Colon (tissue), 2 donors: ENCODE data around the gene VASH1.

Experiments used
- FAIRE-seq: peaks from 2 replicates; lab custom pipeline; 2012; peaks lifted over from hg19 to GRCh38; lab: Jason Lieb, UNC
- donor health status: control.
- donor health status: control.

Gene VASH1

DNA sequence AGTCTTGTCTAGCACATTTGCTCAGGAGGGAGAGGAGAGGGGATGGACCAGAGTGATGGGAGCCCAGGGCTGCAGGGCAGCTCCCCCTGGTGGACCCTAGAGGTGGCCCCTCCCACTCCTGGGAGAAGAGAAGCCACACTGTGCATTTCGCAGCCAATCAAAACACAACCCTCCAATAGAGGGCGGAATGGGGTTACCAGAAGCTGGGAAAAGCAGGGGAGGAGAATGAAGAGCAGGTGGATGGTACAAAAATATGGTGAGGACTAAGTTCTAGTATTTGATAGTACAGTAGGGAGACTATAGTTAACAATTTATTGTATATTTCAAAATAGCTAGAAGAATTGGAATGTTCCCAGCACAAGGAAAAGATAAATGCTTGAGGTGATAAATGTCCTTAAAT lies 23.6 kb downstream of the VASH1 start:
- FAIRE-seq: no peak

DNA sequence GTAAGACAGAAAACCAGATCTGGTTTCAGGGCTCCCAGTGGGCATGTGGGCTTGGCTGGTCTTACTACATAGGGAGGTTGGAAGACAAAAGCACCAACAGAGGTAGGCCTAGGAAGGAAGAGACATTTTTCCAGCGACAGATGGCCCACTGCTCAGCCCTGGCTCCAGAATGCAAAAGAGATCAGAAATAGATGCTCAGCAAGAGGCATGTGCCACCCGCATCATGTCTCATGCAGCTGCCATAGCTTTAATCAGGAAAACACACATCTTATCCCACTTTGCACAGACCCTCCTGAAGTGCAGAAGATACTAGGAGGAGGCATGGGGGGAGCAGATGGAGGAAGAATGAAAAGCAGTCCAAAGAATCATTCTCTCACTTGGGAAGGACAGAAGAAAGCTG lies 25.3 kb downstream of the VASH1 start:
- FAIRE-seq: no peak

DNA sequence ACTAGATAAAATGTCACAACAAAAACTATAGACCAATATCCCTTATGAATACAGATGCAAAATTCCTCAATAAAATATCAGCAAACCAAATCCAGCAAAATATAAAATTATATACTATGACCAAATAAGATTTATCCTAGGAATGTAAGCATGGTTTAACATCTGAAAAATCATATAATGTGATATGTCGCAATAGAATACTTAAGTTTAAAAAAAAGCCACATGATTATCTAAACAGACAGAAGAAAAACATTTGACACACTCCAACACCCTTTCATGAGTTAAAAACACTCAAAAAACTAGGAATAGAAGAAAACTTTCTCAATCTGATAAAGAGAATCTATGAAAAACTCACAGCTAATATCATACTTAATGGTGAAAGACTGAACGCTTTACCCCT lies 31.2 kb downstream of the VASH1 start:
- no peak for FAIRE-seq

DNA sequence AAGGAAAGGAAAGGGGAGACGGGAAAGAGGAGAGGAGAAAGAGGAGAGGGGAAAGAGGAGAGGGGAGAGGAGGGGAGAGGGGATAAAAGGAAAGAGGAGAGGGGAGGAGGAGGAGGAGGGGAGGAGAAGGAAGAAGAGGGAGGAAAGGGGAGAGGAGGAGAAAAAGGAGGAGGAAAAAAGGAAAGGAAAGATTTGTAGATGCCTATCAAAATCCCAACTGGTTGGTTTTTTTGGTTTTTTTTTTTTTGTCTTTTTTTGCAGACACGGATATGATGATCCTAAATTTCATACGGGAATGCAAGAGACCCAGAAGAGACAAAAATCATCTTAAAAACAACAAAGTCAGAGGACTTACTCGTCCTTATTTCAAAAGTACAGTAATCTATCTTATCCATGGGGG lies 32.1 kb downstream of the VASH1 start:
- FAIRE-seq: no peak

DNA sequence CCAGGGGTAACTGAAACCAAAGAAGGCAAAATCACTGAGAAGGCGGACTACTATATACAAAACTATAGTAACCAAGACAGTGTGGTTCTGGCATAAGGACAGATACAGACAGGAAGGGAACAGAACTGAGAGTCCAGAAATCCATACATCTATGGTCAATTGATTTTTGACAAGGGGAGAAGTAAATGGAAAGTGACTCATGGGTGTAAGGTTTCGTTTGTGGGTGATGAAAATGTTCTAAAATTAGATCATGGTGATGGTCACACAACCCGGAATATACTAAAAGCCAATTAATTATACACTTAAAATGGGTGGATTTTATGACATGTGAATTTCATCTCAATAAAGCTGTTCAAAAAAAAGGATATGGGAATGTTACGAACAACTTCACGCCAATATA lies 32.7 kb downstream of the VASH1 start:
- FAIRE-seq: no peak

DNA sequence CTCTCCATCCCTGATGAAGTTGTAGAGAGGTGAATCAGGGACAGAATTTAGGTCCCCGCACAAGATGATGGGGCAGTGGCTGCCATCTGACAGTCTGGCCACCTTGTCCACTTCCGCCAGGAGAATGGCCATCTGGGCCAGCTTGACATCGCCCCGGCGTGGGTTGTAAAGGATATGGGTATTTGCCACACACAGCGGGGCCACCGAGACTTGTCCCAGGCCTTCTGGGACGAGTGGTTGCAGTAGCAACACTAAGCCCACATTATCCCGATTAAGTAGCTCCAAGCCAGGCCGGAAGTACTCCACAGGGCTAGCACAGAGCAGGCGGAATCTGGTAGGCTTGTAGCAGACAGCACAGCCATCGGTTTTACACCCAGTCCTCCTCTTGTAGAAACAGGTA lies 45.2 kb downstream of the VASH1 start:
- FAIRE-seq: no peak

DNA sequence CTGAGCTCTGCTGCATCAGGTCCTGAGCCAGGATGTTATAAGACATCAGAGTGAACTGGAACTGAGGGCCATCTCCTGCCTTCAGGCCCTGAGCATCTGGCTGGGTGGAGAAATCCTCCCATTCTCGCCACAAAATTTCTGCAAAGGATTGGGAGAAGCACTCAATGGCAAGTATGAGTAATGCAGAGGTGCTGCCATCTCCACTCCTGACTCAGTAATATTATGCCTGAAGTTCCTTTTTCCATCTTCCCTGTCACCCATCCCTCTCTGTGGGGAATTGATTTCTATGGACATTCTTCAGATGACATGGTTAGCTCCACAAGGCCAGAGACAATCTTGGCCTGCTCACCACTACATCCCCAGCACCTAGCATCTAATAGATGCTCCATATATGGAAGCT lies 46.7 kb downstream of the VASH1 start:
- FAIRE-seq: no peak

DNA sequence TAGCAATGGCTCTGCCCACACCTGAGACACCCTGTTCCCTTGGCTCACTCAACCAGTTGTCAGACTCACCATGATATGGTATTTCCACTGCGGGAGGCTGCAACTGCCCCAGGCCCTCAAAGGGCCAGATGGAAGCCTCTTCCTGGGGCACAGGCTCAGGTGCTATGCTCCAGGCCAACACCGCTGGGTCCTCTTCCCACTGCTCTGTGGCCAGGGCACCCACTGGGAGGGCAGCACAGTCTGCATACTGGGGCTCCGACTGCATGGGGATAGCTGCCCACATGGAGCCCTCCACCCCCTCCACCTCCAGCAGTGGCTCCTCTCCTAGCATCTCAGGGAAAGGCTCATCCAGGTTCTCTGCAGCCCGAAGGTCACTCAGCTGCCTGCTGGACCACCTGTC lies 47.7 kb downstream of the VASH1 start:
- FAIRE-seq: no peak

DNA sequence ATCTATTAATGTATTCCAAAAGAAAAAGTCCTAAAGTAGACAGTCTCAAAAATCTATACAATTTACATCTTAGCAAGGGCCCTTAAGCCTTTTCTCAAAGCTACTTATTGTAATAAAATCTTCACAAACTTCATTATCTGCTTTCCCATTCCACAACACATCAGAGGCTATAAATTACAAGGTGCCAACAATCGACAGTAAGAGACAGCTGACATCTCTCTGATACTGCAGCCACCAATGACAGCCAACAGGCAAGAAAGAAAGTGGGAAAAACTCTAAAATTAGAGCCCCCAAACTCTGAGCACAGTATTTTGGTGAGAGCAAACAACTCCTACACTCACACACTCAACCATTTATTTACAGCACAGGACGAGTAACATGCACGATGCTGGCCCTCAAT lies 49.3 kb downstream of the VASH1 start:
- FAIRE-seq: no peak

DNA sequence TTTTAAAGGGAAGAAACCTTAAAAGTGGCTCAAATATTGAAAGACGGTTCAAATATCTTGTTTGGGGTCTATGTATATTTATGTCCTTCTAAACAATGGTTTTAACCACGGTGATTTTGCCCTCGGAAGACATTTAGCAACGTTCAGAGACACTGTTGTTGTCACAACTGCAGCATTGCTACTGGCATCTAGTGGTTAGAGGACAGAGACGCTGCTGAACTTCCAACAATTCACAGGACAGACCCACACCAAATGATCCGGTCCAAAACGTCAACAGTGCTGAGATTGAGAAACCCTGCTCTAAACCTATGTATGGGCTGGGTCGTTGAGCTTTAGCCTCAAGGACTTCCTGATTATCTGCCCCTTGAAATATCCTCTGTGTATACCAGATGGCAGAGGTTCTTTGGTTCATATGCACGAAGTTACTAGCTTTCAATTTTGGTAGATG lies 49.7 kb downstream of the VASH1 start:
- FAIRE-seq: no peak

DNA sequence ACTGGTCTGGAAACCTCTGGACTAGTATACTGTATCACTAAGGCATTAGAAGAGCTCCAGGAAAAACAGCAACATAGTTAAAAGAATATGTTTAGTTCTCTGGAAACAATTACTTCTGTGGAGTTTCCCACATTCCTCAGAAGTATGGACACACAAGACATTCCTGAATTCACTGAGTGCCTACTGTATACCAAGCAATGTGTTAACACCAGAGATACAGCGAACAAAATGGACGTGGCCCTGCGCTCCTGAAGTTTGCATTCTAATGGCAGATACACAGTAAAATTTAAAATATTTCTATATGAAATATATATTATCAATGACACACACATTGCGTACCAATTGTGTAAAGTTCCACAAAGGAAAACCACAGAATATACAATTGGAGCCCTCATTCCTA lies 50.3 kb downstream of the VASH1 start:
- no peak for FAIRE-seq

DNA sequence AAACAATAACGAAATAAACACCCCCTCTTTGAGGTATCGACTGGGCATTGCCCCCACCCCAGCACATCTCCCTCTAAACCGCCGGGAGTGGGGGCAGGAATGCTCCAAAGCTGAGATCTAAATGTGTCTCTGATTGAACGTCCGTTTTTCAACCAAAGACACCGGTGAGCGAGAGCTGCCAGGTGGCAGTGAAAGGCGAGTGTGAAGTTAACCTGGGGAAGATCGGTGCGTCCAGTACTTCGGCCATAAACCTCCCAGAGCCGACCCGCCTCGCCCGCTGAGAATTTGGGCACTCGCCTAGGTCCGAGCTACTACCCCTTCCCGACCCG lies 50.8 kb downstream of the VASH1 start:
- no peak for FAIRE-seq

DNA sequence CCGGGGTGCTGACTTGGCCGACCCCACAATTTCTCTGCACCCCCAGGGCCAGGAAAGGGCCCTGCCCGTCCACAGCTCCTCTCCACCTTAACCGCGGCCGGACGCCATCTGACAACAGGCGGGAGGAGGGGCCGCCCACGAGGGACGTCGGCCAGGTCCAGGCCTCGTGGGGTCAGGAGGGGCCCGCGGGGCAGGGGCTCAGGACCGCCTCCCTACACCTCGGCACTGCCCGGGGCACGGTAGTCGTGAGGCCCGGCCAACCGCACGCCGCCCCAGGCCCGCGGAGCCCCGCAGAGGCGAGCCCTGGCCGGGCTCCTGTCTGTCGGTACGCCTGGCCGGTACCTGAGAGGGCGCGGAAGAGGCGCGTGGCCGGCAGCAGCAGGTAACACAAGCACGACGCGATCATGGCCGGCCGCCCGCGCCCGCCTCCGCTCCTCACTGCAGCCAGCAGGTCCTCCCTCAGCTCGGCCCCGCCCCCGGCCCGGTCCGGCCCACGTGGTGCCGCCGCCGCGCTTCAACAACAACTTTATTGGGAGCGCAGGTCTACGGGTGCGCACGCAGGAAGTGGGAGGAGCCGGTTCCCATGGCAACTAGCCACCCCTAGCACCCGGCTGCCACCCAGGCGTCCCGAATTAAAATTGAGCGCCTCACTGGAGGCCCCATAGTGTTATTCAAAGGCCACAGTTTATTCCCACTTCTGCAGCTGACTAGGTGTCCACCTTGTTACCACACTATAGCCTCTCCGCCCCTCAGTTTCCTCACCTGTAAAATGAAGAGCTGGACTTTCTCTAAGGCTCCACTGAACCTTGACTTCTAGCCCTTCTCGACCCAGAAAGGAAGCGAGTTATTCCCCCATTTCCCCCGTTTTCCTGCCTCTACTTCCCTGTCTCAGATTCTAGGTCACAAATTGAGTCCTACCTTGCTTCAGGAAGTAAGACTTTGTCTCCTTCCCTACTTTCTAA lies 51.4 kb downstream of the VASH1 start, which contains the start of gene ANGEL1:
Gene ANGEL1 (minus strand): TSS at position 461 of the 962 bp plus-strand sequence. CDS start 55 bp downstream, at position 406.
- no peak for FAIRE-seq

DNA sequence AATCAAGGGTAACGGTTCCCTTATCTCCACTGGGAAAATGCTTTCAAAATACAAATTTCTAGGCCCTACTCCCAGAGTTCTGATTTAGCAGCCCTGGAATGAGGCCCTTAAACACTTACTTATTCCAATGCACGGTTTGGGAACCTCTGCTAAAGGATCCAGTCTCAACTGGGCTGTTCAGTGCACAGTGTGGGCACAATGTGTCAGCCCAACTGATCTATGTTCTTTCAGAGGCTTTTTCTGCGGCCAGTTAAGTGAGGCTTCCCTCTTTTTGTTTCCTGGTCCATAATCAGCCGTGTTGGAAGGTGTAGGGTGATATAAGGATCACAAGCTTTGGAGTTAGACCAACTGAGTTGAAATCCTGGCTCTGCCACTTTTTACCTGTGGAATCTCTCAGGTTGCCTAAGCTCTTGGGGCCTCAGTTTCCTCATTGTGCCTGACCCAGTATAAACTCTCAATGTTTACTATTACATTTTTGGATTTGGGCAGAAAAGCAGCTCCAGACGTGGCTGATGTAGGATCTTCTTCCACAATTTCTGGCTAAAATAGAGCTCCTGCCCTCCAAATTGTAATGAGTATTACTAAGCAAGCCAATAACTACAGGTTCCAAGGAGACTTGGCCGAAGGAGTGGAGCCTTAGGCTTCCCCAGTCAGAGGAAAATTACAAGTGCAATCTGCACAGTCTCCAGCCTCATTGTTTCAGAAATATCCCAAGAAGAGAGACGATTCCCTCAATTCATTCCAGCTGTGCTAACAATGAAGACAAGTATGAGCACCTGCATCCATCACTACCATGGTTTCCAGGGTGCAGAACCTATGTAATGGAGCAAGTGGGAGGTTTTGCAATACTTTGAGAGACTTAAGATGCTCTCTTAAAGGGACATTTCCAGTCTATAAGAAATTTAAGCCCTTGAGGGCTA lies 53.7 kb downstream of the VASH1 start:
- FAIRE-seq: no peak

DNA sequence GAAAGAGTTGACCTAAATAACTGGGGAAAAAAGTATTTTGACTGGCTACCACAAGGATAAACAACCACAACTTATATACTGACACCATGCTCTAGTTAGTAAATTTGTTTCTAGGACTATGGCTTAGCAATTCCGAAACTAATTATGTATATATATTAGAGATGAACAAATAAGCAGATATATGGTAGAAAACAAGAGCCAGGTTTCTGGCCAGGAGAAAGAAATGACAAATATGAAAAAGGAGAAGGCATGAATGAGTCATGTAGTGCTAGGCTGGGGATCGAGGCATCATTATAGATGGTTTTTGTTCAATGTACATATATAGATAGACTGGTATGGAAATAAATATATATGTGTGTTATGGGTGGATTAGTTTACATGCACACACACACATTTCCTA lies 59.4 kb downstream of the VASH1 start:
- no peak for FAIRE-seq

DNA sequence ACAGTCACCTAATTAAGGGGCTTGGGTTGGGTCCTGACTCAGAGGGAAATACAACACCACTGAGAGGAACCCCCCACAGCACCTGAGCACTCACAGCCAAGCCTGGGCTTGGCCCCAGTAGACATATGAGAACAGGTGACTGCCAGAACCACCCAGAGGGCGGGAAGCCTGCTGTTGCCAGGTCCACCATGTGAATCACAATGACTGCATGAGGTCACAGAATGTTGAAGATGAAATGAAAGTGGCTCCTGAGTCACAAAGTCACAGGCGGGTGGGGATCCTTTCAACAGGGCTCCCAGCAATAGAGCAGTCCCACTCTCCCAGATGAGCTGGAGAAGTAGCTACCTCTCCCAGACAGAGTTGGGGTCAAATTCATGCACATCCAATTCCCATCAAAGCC lies 64.9 kb downstream of the VASH1 start, which contains the start of gene LRRC74A:
Gene LRRC74A (plus strand): TSS at position 287 of the 400 bp plus-strand sequence. CDS start 290 bp downstream, outside the sequence.
- no peak for FAIRE-seq

DNA sequence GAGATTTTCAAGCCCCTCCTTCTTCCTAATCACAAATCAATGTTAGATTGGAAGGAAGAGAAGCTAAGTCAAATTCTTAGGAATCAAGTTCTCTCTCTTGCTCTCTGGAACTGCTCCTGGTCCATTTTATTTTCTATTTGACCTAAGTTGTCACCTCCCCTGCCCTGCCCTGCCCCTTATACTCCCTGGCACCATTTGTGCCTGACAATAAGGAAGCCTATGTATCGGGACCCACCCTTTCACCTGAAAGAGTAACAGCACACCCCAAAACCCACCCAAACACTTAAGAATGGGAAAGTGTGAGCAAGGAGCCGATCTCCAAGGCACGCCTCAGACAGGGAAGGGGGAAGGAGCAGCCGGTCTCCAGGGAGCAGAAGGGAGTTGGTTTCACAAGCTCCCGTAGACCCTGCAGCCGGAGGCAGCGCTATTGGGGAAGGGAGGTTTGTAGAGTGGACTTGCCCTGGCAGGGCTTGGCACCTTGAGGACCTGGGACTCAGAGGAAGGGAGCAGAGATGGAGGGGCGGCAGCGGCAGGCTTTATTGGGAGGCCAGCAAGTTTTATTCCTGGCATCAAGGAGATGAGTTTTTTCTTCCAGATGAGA lies 66.5 kb downstream of the VASH1 start:
- FAIRE-seq: no peak

DNA sequence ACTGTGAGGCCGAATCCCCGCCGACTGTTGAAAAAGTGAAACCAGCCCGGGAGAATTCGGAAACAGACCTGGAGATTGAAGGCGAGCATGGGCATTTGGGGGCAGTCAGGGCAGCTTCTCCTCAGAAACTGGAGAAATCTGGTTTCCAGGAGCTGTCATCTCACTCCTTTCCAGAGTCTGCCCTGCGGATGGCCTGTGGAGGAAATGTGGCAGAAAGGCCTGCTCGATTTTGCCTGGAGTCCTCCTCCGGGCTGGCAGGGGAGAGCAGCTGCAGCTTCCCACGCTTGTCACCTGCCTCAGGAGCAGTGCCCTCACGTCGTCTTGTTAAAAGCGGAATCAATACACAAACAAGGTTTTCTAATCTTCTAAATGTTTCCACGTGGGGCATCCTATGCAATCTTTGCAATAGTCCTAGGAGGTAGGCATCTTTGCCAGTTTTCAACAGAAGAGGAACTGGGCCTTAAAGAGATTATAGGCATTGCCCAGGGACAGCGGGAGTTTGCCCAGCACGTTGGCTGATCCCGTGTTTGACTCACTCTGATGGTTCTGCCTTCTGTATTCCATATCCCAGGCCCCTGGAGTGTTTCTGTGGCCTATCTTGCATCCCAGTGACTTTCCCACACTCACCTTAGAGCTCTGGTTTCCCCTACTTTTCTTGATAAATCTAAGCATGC lies 67.2 kb downstream of the VASH1 start:
- FAIRE-seq: no peak

DNA sequence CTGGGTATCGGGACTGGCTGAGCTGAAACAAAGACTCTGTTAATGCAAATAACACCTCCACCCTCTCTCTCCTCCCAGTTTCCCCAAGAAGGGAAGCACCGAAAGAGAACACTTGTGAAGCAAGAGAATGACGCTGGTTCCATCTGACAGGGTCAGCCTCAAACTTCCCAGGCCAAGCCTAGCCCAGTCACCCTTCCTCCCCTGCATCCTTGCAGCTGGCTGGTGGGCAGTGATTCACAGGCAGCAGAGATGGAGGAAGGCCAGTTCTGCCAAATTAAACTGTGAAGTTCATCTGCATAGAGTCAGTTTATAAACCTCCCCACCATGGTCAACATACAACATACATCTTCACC lies 67.7 kb downstream of the VASH1 start:
- FAIRE-seq: no peak

DNA sequence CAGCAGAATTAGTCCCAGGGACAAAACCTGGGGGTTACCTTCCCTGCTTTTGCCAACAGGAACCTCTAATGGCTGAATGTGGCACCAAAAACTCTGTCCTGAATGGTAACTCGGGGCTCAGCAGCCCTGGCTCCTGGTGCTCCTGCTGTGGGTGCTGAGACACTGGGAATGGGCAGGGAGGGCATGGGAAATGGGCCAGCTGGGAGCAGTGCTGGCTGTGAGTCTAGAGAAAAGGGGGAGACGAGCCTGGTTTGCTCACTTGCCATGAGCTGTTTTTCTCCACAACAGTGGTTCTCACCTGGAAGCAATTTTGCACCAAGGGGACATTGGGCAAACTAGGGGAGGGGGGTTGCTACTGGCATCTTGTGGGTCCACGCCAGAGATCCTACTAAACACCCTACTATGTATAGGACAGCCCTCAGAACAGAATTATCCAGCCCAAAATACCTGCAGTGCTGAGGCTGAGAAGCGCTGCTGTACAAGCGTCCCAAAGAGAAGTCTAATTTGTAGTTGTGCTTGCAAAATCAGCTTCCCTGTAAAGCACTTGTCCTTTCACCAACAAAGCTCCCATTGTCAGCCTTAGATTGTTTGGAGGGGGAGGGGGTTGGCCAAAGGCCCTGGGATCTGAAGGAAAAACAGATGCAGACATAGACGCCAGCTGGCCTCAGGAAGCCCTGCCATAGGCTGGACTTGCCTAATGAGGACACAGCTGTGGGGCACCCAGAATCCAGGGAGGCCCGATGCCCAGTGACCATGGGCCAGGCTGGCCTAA lies 68.6 kb downstream of the VASH1 start:
- no peak for FAIRE-seq

DNA sequence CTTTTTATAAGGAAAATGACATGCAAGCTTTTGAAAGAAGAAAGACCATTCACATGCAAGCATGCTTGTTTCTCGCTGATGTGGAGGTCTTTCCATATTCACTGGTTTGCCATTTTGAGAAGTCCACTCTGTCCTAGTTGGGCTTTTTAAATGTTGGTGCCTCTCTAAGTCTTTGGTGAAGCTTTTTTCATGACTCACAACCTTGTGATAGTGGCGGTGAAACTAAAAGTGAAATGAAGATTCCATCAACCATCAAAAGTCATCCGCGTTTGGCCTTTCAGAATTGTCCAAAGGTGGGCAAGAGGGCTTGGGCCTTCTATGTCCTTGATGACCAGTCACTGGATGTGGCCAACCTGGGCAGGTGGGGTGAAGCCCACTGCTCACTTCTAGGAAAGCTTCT lies 69.3 kb downstream of the VASH1 start:
- FAIRE-seq: no peak
